CD4-positive, alpha-beta T cell (primary cell): Measurements from ENCODE around the gene REXO1. TPM values are rescaled to one million over a fixed set of nuclear protein-coding genes. Genes with fewer than 3 reads are reported as not detected.
"Not testable (repeated sequence)": the region's sequence is repeated elsewhere in the genome, so short reads cannot be mapped to it uniquely, and the experiment has no call there.

Source experiments
- ATAC-seq: fragments of 200-7000 bp; cut with Tn5 transposase; one replicate; pipeline ENCODE4 v1.10.0; 2022; ENCODE audit warnings: mild to moderate bottlenecking; ENCODE audit not compliant: poor library complexity
- CTCF ChIA-PET: fragments of 350-600 bp; sonication (Branson Sonifier 250); formaldehyde crosslinking; loops from one replicate; lab custom pipeline; 2021; ENCODE audit warnings: antibody characterized with exemption, inconsistent platforms; lab: Charles Lee
- POLR2A ChIA-PET: fragments of 350-600 bp; sonication (Branson Sonifier 250); formaldehyde crosslinking; loops from one replicate; lab custom pipeline; 2021; ENCODE audit warnings: antibody characterized with exemption, inconsistent platforms; lab: Charles Lee
- DNase-seq, 14 experiments: peaks; one replicate each; pipeline ENCODE4 v3.0.0-alpha.2; 2013 to 2020; ENCODE audit warnings: mixed read lengths in 2 of 14
- H3K27ac ChIP-seq, 2 donors: one replicate each; pipeline versions ENCODE4 v1.5.1 to v1.7.0; 2013; ENCODE audit warnings: low read length in 2 of 2, low read depth in 1 of 2, mild to moderate bottlenecking in 1 of 2
- H3K27me3 ChIP-seq, 2 experiments: 1 replicate in 1 of 2; 2 replicates in 1 of 2; pipeline versions ENCODE4 v1.6.1 to v1.7.0; 2013; ENCODE audit warnings: low read length in 2 of 2, control low read depth in 1 of 2, mild to moderate bottlenecking in 1 of 2, moderate library complexity in 1 of 2; ENCODE audit not compliant: insufficient read depth in 2 of 2, control insufficient read depth in 1 of 2
- H3K36me3 ChIP-seq: one replicate; pipeline ENCODE4 v1.6.1; 2013; ENCODE audit warnings: low read length, control low read depth; ENCODE audit not compliant: insufficient read depth
- H3K4me1 ChIP-seq: one replicate; pipeline ENCODE4 v1.6.1; 2013; ENCODE audit warnings: low read length, control low read depth; ENCODE audit not compliant: insufficient read depth
- H3K4me3 ChIP-seq: one replicate; pipeline ENCODE4 v1.5.1; 2013; ENCODE audit warnings: mild to moderate bottlenecking, low read length, moderate library complexity
- H3K9me3 ChIP-seq, 2 experiments: 1 replicate in 1 of 2; 2 replicates in 1 of 2; pipeline versions ENCODE4 v1.6.1 to v1.7.0; 2013; ENCODE audit warnings: low read length in 2 of 2, mild to moderate bottlenecking in 2 of 2, control low read depth in 1 of 2, moderate library complexity in 1 of 2; ENCODE audit not compliant: control insufficient read depth in 1 of 2, insufficient read depth in 1 of 2
- H3K27ac Mint-ChIP-seq: one replicate; pipeline ENCODE4 v1.8.0; 2020; ENCODE audit warnings: mixed read lengths
- H3K27me3 Mint-ChIP-seq: one replicate; pipeline ENCODE4 v1.8.0; 2021; ENCODE audit warnings: mixed read lengths
- H3K36me3 Mint-ChIP-seq: one replicate; pipeline ENCODE4 v1.8.0; 2021; ENCODE audit warnings: low read depth, mixed read lengths
- H3K4me1 Mint-ChIP-seq: one replicate; pipeline ENCODE4 v1.8.0; 2021; ENCODE audit warnings: low read depth, mixed read lengths
- H3K4me3 Mint-ChIP-seq: one replicate; pipeline ENCODE4 v1.8.0; 2020; ENCODE audit warnings: mild to moderate bottlenecking, mixed read lengths
- H3K9me3 Mint-ChIP-seq: one replicate; pipeline ENCODE4 v1.8.0; 2020; ENCODE audit warnings: mixed read lengths
- intact Hi-C, 2 experiments: fragments of 100-400 bp; cut with DNase I in 1 of 2; cut with micrococcal nuclease in 1 of 2; formaldehyde crosslinking; loops; one replicate each; pipeline versions ENCODE4 v1.15.1 to v1.9.0; 2023 to 2025; cut with DNase I, micrococcal nuclease
- total RNA-seq, 174 experiments: library from RNA in 2 of 174; stranded (reverse) in 2 of 174; gene quantifications; one replicate each; pipeline ENCODE4 v1.2.3 and lab custom pipeline; 2021 to 2026
- TF ChIP-seq, protein P1 (sequence below): fragments of 200-600 bp; IDR thresholded peaks from one replicate; pipeline ENCODE4 v1.8.0; 2022; ENCODE audit warnings: antibody characterized with exemption, mild to moderate bottlenecking

REXO1 gene
- total RNA-seq, 2 experiments from 2014 or later = 106 to 114 TPM

DNA sequence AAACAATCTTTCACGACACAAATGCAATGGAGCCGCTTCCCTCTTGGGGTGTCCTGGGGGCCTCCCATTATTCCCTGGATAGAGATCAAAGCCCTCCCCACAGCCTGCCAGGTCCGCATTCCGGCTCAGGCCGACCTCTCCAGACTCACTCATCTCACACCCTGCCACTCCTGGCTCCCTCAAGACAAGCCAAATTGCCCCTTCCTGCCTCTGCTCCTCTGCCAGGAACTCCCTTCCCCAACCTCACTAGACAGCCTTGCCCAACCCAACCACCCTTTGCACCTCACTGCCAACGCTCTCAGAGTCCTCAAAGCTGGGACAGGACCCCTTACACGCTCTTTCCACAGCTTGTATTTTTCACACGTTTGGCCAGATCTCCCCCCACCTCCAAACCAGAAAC, 35.5 kb upstream of the REXO1 start:
- Histone ChIP-seq H3K27ac (peak overlapping the region; percentile 90 to 94), H3K36me3 (peaks cover 12% of the 10 kb centered on the region), H3K4me3 (peak overlapping the region; percentile 100), H3K9me3 (no peaks in the 10 kb centered on the region), H3K4me1 (peaks cover 48% of the 10 kb centered on the region), H3K27me3 (no peaks in the 10 kb centered on the region)
- Mint-ChIP-seq H3K9me3 (no peaks in the 10 kb centered on the region), H3K4me3 (peak overlapping the region; percentile 99), H3K4me1 (peaks cover 40% of the 10 kb centered on the region), H3K27me3 (no peaks in the 10 kb centered on the region), H3K36me3 (peaks cover 33% of the 10 kb centered on the region), H3K27ac (peak overlapping the region; percentile 100)
- TF ChIP-seq, protein P1, sequence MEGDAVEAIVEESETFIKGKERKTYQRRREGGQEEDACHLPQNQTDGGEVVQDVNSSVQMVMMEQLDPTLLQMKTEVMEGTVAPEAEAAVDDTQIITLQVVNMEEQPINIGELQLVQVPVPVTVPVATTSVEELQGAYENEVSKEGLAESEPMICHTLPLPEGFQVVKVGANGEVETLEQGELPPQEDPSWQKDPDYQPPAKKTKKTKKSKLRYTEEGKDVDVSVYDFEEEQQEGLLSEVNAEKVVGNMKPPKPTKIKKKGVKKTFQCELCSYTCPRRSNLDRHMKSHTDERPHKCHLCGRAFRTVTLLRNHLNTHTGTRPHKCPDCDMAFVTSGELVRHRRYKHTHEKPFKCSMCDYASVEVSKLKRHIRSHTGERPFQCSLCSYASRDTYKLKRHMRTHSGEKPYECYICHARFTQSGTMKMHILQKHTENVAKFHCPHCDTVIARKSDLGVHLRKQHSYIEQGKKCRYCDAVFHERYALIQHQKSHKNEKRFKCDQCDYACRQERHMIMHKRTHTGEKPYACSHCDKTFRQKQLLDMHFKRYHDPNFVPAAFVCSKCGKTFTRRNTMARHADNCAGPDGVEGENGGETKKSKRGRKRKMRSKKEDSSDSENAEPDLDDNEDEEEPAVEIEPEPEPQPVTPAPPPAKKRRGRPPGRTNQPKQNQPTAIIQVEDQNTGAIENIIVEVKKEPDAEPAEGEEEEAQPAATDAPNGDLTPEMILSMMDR = no peak
- DNase-seq (peak in 5 of 14 experiments; percentile 26 to 64 (median 43)), ATAC-seq (peak; percentile 8)
- ChIA-PET POLR2A (interaction anchor here (1.0 to 3.0 kb wide), 6 partner anchors 7 to 59 kb away, joined by 3 to 29 read pairs (median 7); no protein-coding TSS in a partner anchor), CTCF (interaction anchor here (1.4 to 3.0 kb wide), 2 partner anchors 13 to 46 kb away, joined by 3 to 12 read pairs; no protein-coding TSS in a partner anchor)
- intact Hi-C loops = loop anchor here in 1 of 2 experiments (5.0 kb wide), 1 partner anchor 204 kb away; no protein-coding TSS in a partner anchor

DNA sequence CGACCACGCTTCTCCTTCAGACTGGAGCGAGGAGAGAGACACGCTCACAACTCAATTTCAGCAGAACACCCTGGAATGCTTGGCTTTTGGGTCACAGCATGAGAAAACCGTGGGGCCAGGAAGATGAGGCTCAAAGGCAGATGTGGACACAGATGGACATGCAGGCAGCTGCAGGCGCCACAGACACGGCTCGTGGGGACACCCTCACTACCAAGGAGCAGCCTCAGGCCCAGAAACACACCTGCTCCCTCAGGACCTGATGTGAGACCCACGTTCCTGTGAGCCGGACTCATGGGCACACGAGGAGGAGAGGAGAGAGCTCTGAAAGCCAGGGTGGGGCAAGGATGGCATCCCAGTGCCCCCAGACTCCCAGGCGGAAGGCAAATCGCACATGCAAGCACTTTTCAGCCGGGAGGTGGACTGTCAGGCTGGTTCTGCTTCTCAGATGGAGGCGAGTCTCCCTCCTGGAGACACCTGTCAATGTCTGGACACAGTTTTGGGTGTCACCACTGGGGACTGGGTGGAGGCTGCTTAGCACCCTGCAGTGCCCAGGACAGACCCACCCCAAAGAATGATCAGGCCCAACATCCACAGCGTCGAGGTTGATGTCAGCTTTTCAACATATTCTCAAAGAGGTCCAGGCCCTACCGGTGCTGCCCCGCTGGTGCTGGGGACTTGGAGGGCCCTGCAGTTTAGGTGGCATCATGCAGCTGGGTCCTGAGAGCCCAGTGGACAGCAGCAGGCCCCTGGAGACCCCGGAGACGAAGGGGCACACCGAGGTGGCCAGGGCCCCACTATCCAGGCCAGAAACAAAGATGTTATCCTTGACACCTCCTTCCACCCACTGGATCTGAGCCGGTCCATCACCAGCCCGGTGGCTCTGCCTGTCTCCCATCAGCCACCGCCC, 34.8 kb upstream of the REXO1 start:
- Mint-ChIP-seq H3K4me1 (peaks cover 40% of the 10 kb centered on the region), H3K9me3 (no peaks in the 10 kb centered on the region), H3K27me3 (no peaks in the 10 kb centered on the region), H3K36me3 (peaks cover 33% of the 10 kb centered on the region), H3K4me3 (peak overlapping the region; percentile 99), H3K27ac (peak overlapping the region; percentile 100)
- H3K27ac ChIP-seq = peak overlapping the region; percentile 90 to 94
- H3K27me3 ChIP-seq = no peaks in the 10 kb centered on the region
- POLR2A ChIA-PET = interaction anchor here (1.0 to 2.3 kb wide), 5 partner anchors 15 to 27 kb away, joined by 3 to 11 read pairs (median 5); no protein-coding TSS in a partner anchor
- CTCF ChIA-PET = interaction anchor here (1.0 to 3.0 kb wide), 3 partner anchors 13 to 46 kb away, joined by 3 to 12 read pairs (median 3); no protein-coding TSS in a partner anchor
- peaks cover 12% of the 10 kb centered on the region for H3K36me3 ChIP-seq
- TF ChIP-seq, protein P1 = no peak
- DNase-seq (peak in 1 of 14 experiments; percentile 32), ATAC-seq (peak; percentile 0)
- H3K9me3 ChIP-seq = no peaks in the 10 kb centered on the region
- H3K4me3 ChIP-seq = peak overlapping the region; percentile 100
- H3K4me1 ChIP-seq = peaks cover 48% of the 10 kb centered on the region
- intact Hi-C loops = loop anchor here (1.0 to 5.0 kb wide), 3 partner anchors 9 to 204 kb away; no protein-coding TSS in a partner anchor

DNA sequence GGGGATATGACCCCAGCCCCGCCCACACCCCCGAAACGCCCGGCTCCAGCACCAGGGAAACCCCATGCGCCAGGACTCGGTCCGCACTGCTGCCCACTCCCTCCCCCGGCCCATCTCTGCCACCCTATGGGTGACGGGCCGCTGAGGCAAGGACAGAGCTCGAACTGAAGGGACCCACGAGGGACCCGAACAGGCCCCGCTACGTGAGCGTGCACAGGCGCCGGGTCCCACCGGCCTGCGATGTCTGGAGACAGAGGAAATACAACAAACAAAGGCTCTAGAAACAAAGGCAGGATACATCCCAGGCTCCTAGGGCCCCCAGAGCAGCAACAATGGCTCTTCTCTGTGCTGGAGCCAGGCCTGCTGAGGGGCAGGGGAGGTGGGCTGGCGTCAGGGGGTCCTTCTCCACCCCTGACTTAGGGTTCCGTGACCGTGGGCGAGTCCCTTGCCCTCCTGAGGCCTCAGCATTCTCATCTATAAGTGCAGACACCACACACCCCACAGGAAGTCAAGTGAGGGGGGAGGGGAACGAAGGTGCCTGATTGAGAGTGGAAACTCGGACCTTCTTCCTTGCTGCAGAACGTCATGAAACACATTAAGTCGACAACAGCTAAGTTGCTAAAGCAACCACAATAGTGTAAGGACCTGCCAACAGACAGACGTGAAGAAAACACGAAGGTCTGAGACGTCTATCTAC, 34.0 kb upstream of the REXO1 start:
- peaks cover 48% of the 10 kb centered on the region for H3K4me1 ChIP-seq
- peaks cover 12% of the 10 kb centered on the region for H3K36me3 ChIP-seq
- TF ChIP-seq, protein P1 = no peak
- H3K27ac ChIP-seq = peak overlapping the region; percentile 90 to 94
- POLR2A ChIA-PET = interaction anchor here (0.6 to 1.5 kb wide), 5 partner anchors 16 to 391 kb away, joined by 3 to 8 read pairs (median 5); no protein-coding TSS in a partner anchor
- Mint-ChIP-seq H3K4me3 (peak overlapping the region; percentile 99), H3K27ac (peak overlapping the region; percentile 100), H3K9me3 (no peaks in the 10 kb centered on the region), H3K36me3 (peaks cover 33% of the 10 kb centered on the region), H3K4me1 (peaks cover 37% of the 10 kb centered on the region), H3K27me3 (no peaks in the 10 kb centered on the region)
- H3K9me3 ChIP-seq = no peaks in the 10 kb centered on the region
- DNase-seq (peak; percentile 56 to 94 (median 74)), ATAC-seq (peak; percentile 68)
- no peaks in the 10 kb centered on the region for H3K27me3 ChIP-seq
- intact Hi-C loops = loop anchor here (1.0 to 5.0 kb wide), 3 partner anchors 8 to 205 kb away; no protein-coding TSS in a partner anchor
- peak overlapping the region; percentile 100 for H3K4me3 ChIP-seq
- CTCF ChIA-PET = interaction anchor here (1.0 kb wide), 1 partner anchor 18 kb away, joined by 3 read pairs; no protein-coding TSS in a partner anchor

DNA sequence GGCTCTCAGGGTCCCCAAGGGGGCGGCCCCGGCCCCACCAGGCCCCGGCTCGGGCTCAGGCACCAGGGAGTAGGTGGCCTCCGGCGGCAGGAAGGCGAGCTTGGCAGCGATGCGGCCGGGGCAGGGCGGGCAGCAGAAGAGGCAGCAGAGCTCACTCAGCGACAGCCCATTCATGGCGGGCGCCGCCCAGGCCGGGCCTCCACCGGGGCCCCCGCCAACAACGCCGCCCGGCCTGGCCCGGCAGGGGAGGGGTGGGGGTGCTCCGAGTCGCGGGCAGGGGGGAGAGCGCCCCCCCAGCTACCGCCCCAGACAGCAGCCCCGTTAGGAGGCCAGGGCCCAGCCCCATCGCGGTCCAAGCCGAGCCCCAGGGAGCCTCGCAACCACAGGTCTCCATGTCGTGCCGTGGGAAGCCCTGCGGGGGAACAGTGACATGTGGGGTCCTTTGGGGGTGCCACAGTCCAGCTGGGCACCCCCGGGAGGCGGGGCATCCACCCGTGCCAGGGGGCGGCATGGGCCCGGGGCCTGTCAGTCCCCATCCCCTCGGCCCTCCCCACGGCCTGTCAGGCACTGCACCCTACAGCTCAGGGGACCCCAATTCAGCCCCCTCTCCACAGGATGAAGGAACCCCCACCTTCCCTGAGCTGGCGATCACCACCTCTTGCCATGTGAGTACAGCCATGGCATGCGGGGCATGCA, 33.3 kb upstream of the REXO1 start:
- intact Hi-C loops = loop anchor here (1.0 to 5.0 kb wide), 3 partner anchors 7 to 206 kb away; no protein-coding TSS in a partner anchor
- POLR2A ChIA-PET = interaction anchor here (1.0 to 1.5 kb wide), 2 partner anchors 15 to 16 kb away, joined by 3 to 8 read pairs; no protein-coding TSS in a partner anchor
- peak overlapping the region; percentile 90 to 94 for H3K27ac ChIP-seq
- peak overlapping the region; percentile 100 for H3K4me3 ChIP-seq
- peaks cover 12% of the 10 kb centered on the region for H3K36me3 ChIP-seq
- H3K9me3 Mint-ChIP-seq, H3K9me3 ChIP-seq, H3K27me3 Mint-ChIP-seq, CTCF ChIA-PET, DNase-seq, ATAC-seq, H3K27me3 ChIP-seq: not testable (repeated sequence)
- H3K36me3 Mint-ChIP-seq = peaks cover 34% of the 10 kb centered on the region
- peaks cover 51% of the 10 kb centered on the region for H3K4me1 ChIP-seq
- peak overlapping the region; percentile 99 for H3K4me3 Mint-ChIP-seq
- H3K27ac Mint-ChIP-seq = peak overlapping the region; percentile 100
- peaks cover 37% of the 10 kb centered on the region for H3K4me1 Mint-ChIP-seq
